ENCODE data around the gene TTR. TPM values are rescaled to one million over a fixed set of nuclear protein-coding genes. Genes with fewer than 3 reads are reported as not detected.

Gene TTR
- total and polyA plus RNA-seq, 4 donors, result 295 to 4,751 (median 926) TPM

GRCh38 chr18:31566576-31567306 is 24.9 kb upstream of the TTR start:
- no peak for DNase-seq (ENCODE audit: low spot score)
- TF ChIP-seq HNF4G (IDR thresholded peaks at IDR 0.05) (peak; percentile 10), TAF1 (conservative IDR thresholded peaks at IDR 0.05) (no peak), RXRA (IDR thresholded peaks at IDR 0.05) (peak; percentile 84 to 92), SP1 (IDR thresholded peaks at IDR 0.05) (peak; percentile 66), HNF4A (conservative IDR thresholded peaks at IDR 0.05) (peak; percentile 82 to 85), CTCF (IDR thresholded peaks at IDR 0.05; ENCODE audit: low read depth, low read length, missing input control) (no peak), RAD21 (IDR thresholded peaks at IDR 0.05) (peak; percentile 5 to 16), JUND (IDR thresholded peaks at IDR 0.05) (peak in 1 of 2 donors; percentile 46)
- Histone ChIP-seq H3K36me3 (ENCODE audit: control insufficient read depth in 4 of 4, insufficient read depth in 3 of 4, low read depth in 1 of 4, low read length in 3 of 4) (no peaks in the 10 kb centered on the region), H3K4me3 (ENCODE audit: low read depth in 1 of 3, low read length in 3 of 3) (no peak overlapping the region), H3K27me3 (ENCODE audit: control insufficient read depth in 4 of 4, insufficient read depth in 4 of 4, low read length in 3 of 4) (no peaks in the 10 kb centered on the region), H3K4me1 (ENCODE audit: control insufficient read depth in 4 of 4, insufficient read depth in 4 of 4, low read length in 3 of 4) (peaks cover 10 to 41% (median 28%) of the 10 kb centered on the region in 4 donors), H3K9ac (ENCODE audit: low read depth in 1 of 2, low read length in 2 of 2) (no peak overlapping the region), H3K27ac (ENCODE audit: low read depth in 1 of 2, low read length in 2 of 2) (peak overlapping the region; percentile 38 to 55), H3K9me3 (ENCODE audit: control insufficient read depth in 4 of 4, low read length in 3 of 4) (no peaks in the 10 kb centered on the region)
- WGBS, result 62% methylated on average over 4 of the region's 4 CpGs

- DNase-seq (ENCODE audit: low spot score), result no peak
- no peaks in the 10 kb centered on the region for H3K36me3 ChIP-seq (ENCODE audit: control insufficient read depth in 4 of 4, insufficient read depth in 3 of 4, low read depth in 1 of 4, low read length in 3 of 4)
- H3K9me3 ChIP-seq (ENCODE audit: control insufficient read depth in 4 of 4, low read length in 3 of 4), result no peaks in the 10 kb centered on the region
- TF ChIP-seq CTCF (IDR thresholded peaks at IDR 0.05; ENCODE audit: low read depth, low read length, missing input control) (no peak), TAF1 (conservative IDR thresholded peaks at IDR 0.05) (no peak), YY1 (IDR thresholded peaks at IDR 0.05) (no peak), FOXA1 (IDR thresholded peaks at IDR 0.05) (no peak), FOXA2 (IDR thresholded peaks at IDR 0.05) (no peak), HNF4A (conservative IDR thresholded peaks at IDR 0.05) (no peak), RAD21 (IDR thresholded peaks at IDR 0.05) (no peak)
- no peak overlapping the region for H3K9ac ChIP-seq (ENCODE audit: low read depth in 1 of 2, low read length in 2 of 2)
- no peaks in the 10 kb centered on the region for H3K27me3 ChIP-seq (ENCODE audit: control insufficient read depth in 4 of 4, insufficient read depth in 4 of 4, low read length in 3 of 4)
- 67% methylated on average over 9 of the region's 9 CpGs for WGBS
- H3K4me3 ChIP-seq (ENCODE audit: low read depth in 1 of 3, low read length in 3 of 3), result no peak overlapping the region
- H3K27ac ChIP-seq (ENCODE audit: low read depth in 1 of 2, low read length in 2 of 2), result peak overlapping the region in 1 of 2 donors; percentile 16
- peaks cover 5 to 45% (median 41%) of the 10 kb centered on the region in 4 donors for H3K4me1 ChIP-seq (ENCODE audit: control insufficient read depth in 4 of 4, insufficient read depth in 4 of 4, low read length in 3 of 4)
Observed at GRCh38 chr18:31572368-31572767, 19.3 kb upstream of the TTR start.

- Histone ChIP-seq H3K36me3 (ENCODE audit: control insufficient read depth in 4 of 4, insufficient read depth in 3 of 4, low read depth in 1 of 4, low read length in 3 of 4) (no peaks in the 10 kb centered on the region), H3K27me3 (ENCODE audit: control insufficient read depth in 4 of 4, insufficient read depth in 4 of 4, low read length in 3 of 4) (no peaks in the 10 kb centered on the region), H3K4me3 (ENCODE audit: low read depth in 1 of 3, low read length in 3 of 3) (no peak overlapping the region), H3K9ac (ENCODE audit: low read depth in 1 of 2, low read length in 2 of 2) (no peak overlapping the region), H3K9me3 (ENCODE audit: control insufficient read depth in 4 of 4, low read length in 3 of 4) (no peaks in the 10 kb centered on the region), H3K27ac (ENCODE audit: low read depth in 1 of 2, low read length in 2 of 2) (peak overlapping the region; percentile 53 to 73), H3K4me1 (ENCODE audit: control insufficient read depth in 4 of 4, insufficient read depth in 4 of 4, low read length in 3 of 4) (peaks cover 5 to 51% (median 42%) of the 10 kb centered on the region in 4 donors)
- no peak for DNase-seq (ENCODE audit: low spot score)
- WGBS, result 40% methylated on average over 3 of the region's 3 CpGs
- TF ChIP-seq EGR1 (IDR thresholded peaks at IDR 0.05; ENCODE audit: low read depth in 2 of 2) (no peak), RXRA (IDR thresholded peaks at IDR 0.05) (peak in 1 of 2 donors; percentile 25), ATF3 (IDR thresholded peaks at IDR 0.05) (no peak), TAF1 (conservative IDR thresholded peaks at IDR 0.05) (no peak), JUND (IDR thresholded peaks at IDR 0.05) (no peak), FOXA2 (IDR thresholded peaks at IDR 0.05) (no peak), HNF4G (IDR thresholded peaks at IDR 0.05) (no peak), REST (IDR thresholded peaks at IDR 0.05) (no peak), SP1 (IDR thresholded peaks at IDR 0.05) (peak; percentile 66), NR2F2 (IDR thresholded peaks at IDR 0.05) (no peak), MAX (IDR thresholded peaks at IDR 0.05) (no peak), ZBTB33 (IDR thresholded peaks at IDR 0.05) (no peak)
Observed at GRCh38 chr18:31573051-31573450, 18.6 kb upstream of the TTR start.
